HEK293T (cell line): ENCODE data around the gene LCTL.

Experiments used
- CTCF ChIA-PET: fragments of 350-600 bp; formaldehyde crosslinking; extraction: SDS; loops from one replicate; lab custom pipeline; 2021; ENCODE audit warnings: antibody characterized with exemption, inconsistent platforms; lab: Yijun Ruan, JAX
- POLR2A ChIA-PET: fragments of 350-600 bp; formaldehyde crosslinking; extraction: SDS; loops from one replicate; lab custom pipeline; 2020; ENCODE audit warnings: antibody characterized with exemption, inconsistent platforms; lab: Yijun Ruan, JAX
- DNase-seq: peaks from one replicate; pipeline ENCODE4 v3.0.0; 2012; ENCODE audit warnings: mixed read lengths; ENCODE audit errors: extremely low spot score
- ARNT ChIP-seq: fragments of 450-650 bp; IDR thresholded peaks from 2 replicates; pipeline ENCODE4 v1.6.1; 2017; ENCODE audit warnings: mild to moderate bottlenecking
- BHLHE40 ChIP-seq: fragments of 450-650 bp; IDR thresholded peaks from 2 replicates; pipeline ENCODE4 v1.6.1; 2016; ENCODE audit warnings: mild to moderate bottlenecking, moderate library complexity, borderline replicate concordance
- ELF4 ChIP-seq: fragments of 450-650 bp; IDR thresholded peaks from 2 replicates; pipeline ENCODE4 v1.6.1; 2017; ENCODE audit warnings: antibody characterized with exemption
- FOXA1 ChIP-seq: fragments of 450-650 bp; IDR thresholded peaks from 2 replicates; pipeline ENCODE4 v1.6.1; 2016; ENCODE audit warnings: mild to moderate bottlenecking
- FOXK2 ChIP-seq: fragments of 450-650 bp; IDR thresholded peaks from 2 replicates; pipeline ENCODE4 v1.6.1; 2016; ENCODE audit warnings: mild to moderate bottlenecking
- FOXM1 ChIP-seq: fragments of 450-650 bp; IDR thresholded peaks from 2 replicates; pipeline ENCODE4 v1.6.1; 2017; ENCODE audit warnings: mild to moderate bottlenecking, borderline replicate concordance
- HDGF ChIP-seq: fragments of 450-650 bp; IDR thresholded peaks from 2 replicates; pipeline ENCODE4 v1.6.1; 2017; ENCODE audit warnings: antibody characterized with exemption, borderline replicate concordance
- L3MBTL2 ChIP-seq: fragments of 450-650 bp; conservative IDR thresholded peaks from 2 replicates; pipeline ENCODE4 v1.6.1; 2016; ENCODE audit warnings: mild to moderate bottlenecking
- LEF1 ChIP-seq: fragments of 450-650 bp; IDR thresholded peaks from 2 replicates; pipeline ENCODE4 v1.6.1; 2017; ENCODE audit warnings: mild to moderate bottlenecking, borderline replicate concordance
- NFRKB ChIP-seq: fragments of 450-650 bp; IDR thresholded peaks from 2 replicates; pipeline ENCODE4 v1.6.1; 2016; ENCODE audit warnings: mild to moderate bottlenecking, moderate library complexity
- SP1 ChIP-seq: fragments of 450-650 bp; IDR thresholded peaks from 2 replicates; pipeline ENCODE4 v1.6.1; 2017
- SUZ12 ChIP-seq: fragments of 450-650 bp; IDR thresholded peaks from 2 replicates; pipeline ENCODE4 v1.6.1; 2016; ENCODE audit warnings: mild to moderate bottlenecking
- TARDBP ChIP-seq: fragments of 450-650 bp; IDR thresholded peaks from 2 replicates; pipeline ENCODE4 v1.6.1; 2016
- ZNF384 ChIP-seq: fragments of 450-650 bp; IDR thresholded peaks from 2 replicates; pipeline ENCODE4 v1.6.1; 2016
- TF ChIP-seq, protein P1 (sequence below): fragments of 450-650 bp; IDR thresholded peaks from 2 replicates; pipeline ENCODE4 v1.6.1; 2016

The LCTL gene

DNA sequence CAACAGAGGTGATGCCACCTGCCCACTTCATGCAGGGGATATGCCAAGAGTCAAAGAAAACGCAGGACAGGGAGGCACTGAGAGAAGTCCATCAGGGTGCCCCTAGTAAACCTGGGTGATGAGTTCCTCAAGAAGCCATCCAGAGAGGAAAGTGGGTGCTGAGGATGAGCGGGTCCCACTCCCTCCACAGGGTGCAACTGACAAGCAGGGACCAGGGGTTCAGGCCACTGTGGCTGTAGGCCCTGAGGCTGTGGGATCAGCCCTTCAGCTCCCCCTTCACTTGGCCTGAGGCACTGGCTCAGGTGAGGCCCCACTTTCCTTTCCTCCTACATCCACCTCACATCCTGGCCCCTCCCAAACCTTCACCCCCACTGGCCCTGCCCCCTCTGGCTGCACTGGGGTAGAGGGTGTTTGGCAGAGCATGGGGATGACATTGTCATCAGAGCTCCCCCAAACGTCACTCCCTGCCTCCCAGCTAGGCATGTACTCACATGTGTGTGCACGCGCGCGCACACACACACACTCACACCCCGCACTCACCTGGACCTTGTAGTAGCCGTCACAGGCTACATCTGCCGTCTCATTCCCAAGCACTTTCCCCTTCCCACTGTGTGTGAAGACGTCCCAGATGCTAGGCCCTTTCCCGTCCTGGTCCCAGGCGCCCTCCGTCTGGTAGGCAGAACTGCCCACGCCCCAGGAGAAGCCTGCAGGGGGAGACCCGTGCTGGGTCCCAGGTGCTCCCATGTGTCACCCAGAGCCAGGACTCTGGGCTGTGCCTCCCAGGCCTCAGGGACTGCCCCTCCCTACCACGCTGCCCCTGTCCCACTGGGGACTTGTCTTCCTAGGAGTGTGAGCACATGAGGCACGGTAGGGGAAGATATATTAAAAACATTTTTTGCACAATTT is 1.4 kb downstream of the LCTL start:
- POLR2A ChIA-PET: no interaction called here
- CTCF ChIA-PET: no interaction called here

DNA sequence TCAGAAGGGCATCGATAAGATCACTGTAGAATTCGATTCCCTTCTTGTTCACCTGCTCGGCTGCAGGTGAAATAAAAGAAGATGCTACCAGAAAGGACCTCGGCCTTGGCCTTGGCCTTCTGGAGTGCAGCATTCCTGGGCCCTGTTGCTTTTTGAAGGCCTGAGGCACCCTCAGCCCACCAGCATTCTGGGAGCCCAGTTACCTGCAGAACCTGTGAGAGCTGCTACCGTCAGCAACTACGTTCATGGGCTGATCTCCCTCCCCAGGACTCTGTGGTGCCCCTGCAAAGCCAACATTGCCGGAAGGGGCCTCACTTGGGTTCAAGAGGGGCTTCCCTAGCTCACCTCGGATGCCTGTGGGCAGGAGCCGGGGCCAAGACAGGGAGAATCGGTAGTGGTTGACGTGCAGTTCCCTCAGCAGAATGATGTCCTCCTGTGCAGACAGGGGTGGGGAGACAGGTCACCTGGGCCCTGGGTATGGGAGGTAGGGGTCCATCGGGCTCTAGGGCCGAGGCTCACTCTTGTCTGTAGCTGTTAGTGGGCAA is 2.2 kb downstream of the LCTL start:
- TF ChIP-seq SP1: no peak
- no peak for TF ChIP-seq L3MBTL2
- no peak for TF ChIP-seq FOXA1
- no peak for TF ChIP-seq BHLHE40
- no peak for TF ChIP-seq TARDBP
- no peak for TF ChIP-seq NFRKB
- TF ChIP-seq ZNF384: no peak
- no peak for TF ChIP-seq SUZ12
- no peak for TF ChIP-seq ARNT
- TF ChIP-seq HDGF: no peak
- TF ChIP-seq, protein P1, sequence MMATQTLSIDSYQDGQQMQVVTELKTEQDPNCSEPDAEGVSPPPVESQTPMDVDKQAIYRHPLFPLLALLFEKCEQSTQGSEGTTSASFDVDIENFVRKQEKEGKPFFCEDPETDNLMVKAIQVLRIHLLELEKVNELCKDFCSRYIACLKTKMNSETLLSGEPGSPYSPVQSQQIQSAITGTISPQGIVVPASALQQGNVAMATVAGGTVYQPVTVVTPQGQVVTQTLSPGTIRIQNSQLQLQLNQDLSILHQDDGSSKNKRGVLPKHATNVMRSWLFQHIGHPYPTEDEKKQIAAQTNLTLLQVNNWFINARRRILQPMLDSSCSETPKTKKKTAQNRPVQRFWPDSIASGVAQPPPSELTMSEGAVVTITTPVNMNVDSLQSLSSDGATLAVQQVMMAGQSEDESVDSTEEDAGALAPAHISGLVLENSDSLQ: no peak
- no peak for TF ChIP-seq LEF1
- TF ChIP-seq FOXK2: no peak
- no peak for TF ChIP-seq FOXM1
- no peak for DNase-seq
- CTCF ChIA-PET: no interaction called here
- POLR2A ChIA-PET: no interaction called here

More for the DNA sequence above, 1.4 kb downstream of the LCTL start:
- DNase-seq: no peak
- no peak for TF ChIP-seq FOXA1
- TF ChIP-seq LEF1: no peak
- TF ChIP-seq ELF4: no peak
- no peak for TF ChIP-seq TARDBP
- no peak for TF ChIP-seq SUZ12
- no peak for TF ChIP-seq FOXM1
- no peak for TF ChIP-seq ZNF384

DNA sequence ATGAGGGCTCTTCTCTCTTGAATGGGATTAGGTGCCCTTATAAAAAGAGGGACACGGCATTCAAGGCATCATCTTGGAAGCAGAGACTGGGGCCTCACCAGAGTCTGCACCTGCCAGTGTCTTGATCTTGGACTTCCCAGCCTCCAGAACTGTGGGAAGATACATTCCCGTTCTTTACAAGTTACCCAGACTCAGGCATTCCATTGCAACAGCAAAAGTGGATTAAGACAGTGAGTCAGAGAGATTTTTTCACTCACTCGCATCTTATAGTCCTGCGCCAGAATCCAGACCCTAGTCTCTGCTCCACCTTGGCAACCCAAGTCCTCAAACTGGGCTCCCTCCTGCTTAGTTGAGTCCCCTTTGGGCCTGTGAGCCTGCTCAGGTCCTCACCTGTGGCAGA is 2.7 kb downstream of the LCTL start:
- ChIA-PET POLR2A (no interaction called here), CTCF (no interaction called here)
- TF ChIP-seq ZNF384 (no peak), TARDBP (no peak), L3MBTL2 (no peak), NFRKB (no peak), SUZ12 (no peak), BHLHE40 (no peak), FOXA1 (no peak), LEF1 (no peak), HDGF (no peak)
- TF ChIP-seq, protein P1: no peak
- no peak for DNase-seq

DNA sequence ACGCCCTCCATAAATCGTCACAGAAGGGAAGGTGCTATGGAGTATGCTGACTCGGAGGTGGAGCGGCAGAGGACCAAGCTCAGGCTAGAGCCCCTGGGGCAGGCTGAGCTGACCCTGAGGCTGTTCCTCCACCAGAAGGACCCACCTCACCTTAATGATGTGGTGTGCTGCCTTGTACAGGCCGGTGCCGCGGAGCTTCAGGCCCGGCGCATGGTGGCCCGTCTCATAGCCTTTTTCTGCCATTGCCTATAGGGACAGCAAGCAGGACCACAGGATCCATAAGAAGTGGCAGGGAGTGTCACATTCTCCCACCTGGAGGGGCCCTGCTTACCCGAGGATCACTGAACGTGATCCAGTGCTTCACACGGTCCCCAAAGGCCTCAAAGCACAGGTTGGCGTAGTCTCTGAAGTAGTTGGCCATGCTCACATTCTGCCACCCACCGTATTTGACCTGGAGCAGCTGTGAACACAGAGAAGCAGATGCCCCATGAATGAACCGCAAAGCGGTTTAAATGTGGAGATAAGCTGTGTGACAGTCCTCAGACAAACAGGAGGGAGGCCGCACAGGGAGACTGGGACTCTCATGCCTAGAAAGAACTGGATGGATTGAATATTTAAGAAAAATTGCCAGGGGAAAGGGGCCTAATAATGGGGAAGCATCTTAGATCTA is 4.8 kb downstream of the LCTL start:
- DNase-seq: no peak
- POLR2A ChIA-PET: no interaction called here
- TF ChIP-seq LEF1 (no peak), FOXK2 (no peak), TARDBP (no peak), FOXM1 (no peak), NFRKB (no peak), SUZ12 (no peak), SP1 (no peak), ZNF384 (no peak), ELF4 (no peak), HDGF (no peak)
- TF ChIP-seq, protein P1: no peak
- CTCF ChIA-PET: no interaction called here

DNA sequence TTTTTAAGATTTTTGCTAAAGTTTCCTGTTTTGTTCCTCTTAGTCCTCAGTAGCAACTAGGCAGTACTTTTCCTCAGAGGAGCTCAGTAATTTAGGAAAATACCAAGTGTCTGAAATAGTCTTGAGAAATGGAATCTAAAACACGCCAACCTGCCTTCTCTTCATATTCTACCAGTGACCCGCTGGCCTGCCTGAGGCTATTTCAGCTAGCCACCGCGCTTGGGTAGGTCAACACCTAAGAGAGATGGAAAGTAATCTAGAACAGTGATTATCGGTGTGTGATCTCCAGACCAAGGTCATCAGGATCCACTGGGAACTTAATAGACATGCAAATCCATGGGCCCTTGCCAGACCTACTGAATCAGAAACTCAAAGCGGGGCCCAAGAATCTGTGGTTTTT is 7.5 kb downstream of the LCTL start:
- POLR2A ChIA-PET: no interaction called here
- CTCF ChIA-PET: interaction anchor here (0.6 to 3.1 kb wide), 2 partner anchors 9 to 459 kb away, joined by 4 to 10 read pairs; no protein-coding TSS in a partner anchor
- no peak for DNase-seq
- TF ChIP-seq NFRKB (no peak), ZNF384 (no peak), FOXA1 (no peak), ARNT (no peak), LEF1 (no peak), FOXK2 (no peak), SP1 (no peak), BHLHE40 (no peak)
- TF ChIP-seq, protein P1: no peak
